KMS-11 (cell line): ENCODE results near the gene CLC.

ENCODE experiments used
- H2AFZ ChIP-seq: fragments of 200-600 bp; sonication (generic); 2 replicates; pipeline ENCODE4 v1.6.1; 2016; ENCODE audit warnings: antibody characterized with exemption, mixed run types, low read depth
- H3K27ac ChIP-seq: fragments of 200-600 bp; sonication (generic); 2 replicates; pipeline ENCODE4 v1.6.1; 2016; ENCODE audit warnings: mild to moderate bottlenecking, mixed run types
- H3K27me3 ChIP-seq: fragments of 200-600 bp; sonication (generic); 2 replicates; pipeline ENCODE4 v1.6.1; 2017; ENCODE audit warnings: mild to moderate bottlenecking, low read depth, mixed run types, moderate library complexity; ENCODE audit not compliant: insufficient read depth
- H3K36me3 ChIP-seq: fragments of 200-600 bp; sonication (generic); 2 replicates; pipeline ENCODE4 v1.6.1; 2017; ENCODE audit warnings: mild to moderate bottlenecking, mixed run types; ENCODE audit not compliant: insufficient read depth
- H3K4me1 ChIP-seq: fragments of 200-600 bp; sonication (generic); 2 replicates; pipeline ENCODE4 v1.6.1; 2016; ENCODE audit warnings: mild to moderate bottlenecking, low read depth, mixed run types; ENCODE audit not compliant: poor library complexity, severe bottlenecking
- H3K4me2 ChIP-seq: fragments of 200-600 bp; sonication (generic); 2 replicates; pipeline ENCODE4 v1.7.0; 2016; ENCODE audit warnings: mild to moderate bottlenecking, mixed run types
- H3K4me3 ChIP-seq: fragments of 200-600 bp; sonication (generic); IDR thresholded peaks from 2 replicates; pipeline ENCODE4 v1.6.1; 2017; ENCODE audit warnings: low read depth, low read length, mixed read lengths; ENCODE audit not compliant: insufficient read depth
- H3K79me2 ChIP-seq: fragments of 200-600 bp; sonication (generic); 2 replicates; pipeline ENCODE4 v1.6.1; 2016; ENCODE audit warnings: low read depth, mixed run types; ENCODE audit not compliant: insufficient read depth
- H3K9ac ChIP-seq: fragments of 200-600 bp; sonication (generic); 2 replicates; pipeline ENCODE4 v1.6.1; 2016; ENCODE audit warnings: mild to moderate bottlenecking, mixed run types
- H4K20me1 ChIP-seq: fragments of 200-600 bp; sonication (generic); 2 replicates; pipeline ENCODE4 v1.6.1; 2016; ENCODE audit warnings: mild to moderate bottlenecking, mixed run types; ENCODE audit not compliant: insufficient read depth
- TF ChIP-seq, protein P1 (sequence below): fragments of 200-600 bp; sonication (generic); conservative IDR thresholded peaks from 2 replicates; pipeline ENCODE4 v1.6.1; 2017; ENCODE audit warnings: low read depth, mild to moderate bottlenecking, antibody characterized with exemption, low read length, moderate library complexity, mixed read lengths

CLC gene

DNA sequence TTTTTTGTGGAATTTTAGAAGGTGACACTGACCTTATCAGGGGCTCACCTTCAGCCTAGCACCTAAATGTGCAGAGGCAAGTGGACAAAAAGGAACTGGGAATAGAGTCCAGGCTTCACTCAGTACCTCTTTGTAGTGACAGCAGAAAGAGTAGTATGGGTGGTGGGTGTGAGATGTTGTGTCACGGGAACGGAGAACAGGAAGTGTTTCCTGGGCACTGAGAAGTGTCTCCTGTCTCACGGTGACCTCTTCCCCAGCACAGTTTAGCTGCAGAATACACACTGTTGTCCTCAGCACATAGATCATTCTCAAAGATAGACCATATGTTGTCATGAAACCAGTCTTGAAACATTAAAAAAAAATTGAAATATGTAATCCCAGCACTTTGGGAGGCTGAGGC lies 51.1 kb downstream of the CLC start:
- H2AFZ ChIP-seq = no peak overlapping the region
- H3K4me2 ChIP-seq = no peak overlapping the region
- no peaks in the 10 kb centered on the region; the same call in 1 of the 2 replicates for H3K36me3 ChIP-seq
- no peaks in the 10 kb centered on the region for H4K20me1 ChIP-seq
- H3K27ac ChIP-seq = no peak overlapping the region
- no peaks in the 10 kb centered on the region for H3K79me2 ChIP-seq
- no peak overlapping the region for H3K4me3 ChIP-seq
- TF ChIP-seq, protein P1, sequence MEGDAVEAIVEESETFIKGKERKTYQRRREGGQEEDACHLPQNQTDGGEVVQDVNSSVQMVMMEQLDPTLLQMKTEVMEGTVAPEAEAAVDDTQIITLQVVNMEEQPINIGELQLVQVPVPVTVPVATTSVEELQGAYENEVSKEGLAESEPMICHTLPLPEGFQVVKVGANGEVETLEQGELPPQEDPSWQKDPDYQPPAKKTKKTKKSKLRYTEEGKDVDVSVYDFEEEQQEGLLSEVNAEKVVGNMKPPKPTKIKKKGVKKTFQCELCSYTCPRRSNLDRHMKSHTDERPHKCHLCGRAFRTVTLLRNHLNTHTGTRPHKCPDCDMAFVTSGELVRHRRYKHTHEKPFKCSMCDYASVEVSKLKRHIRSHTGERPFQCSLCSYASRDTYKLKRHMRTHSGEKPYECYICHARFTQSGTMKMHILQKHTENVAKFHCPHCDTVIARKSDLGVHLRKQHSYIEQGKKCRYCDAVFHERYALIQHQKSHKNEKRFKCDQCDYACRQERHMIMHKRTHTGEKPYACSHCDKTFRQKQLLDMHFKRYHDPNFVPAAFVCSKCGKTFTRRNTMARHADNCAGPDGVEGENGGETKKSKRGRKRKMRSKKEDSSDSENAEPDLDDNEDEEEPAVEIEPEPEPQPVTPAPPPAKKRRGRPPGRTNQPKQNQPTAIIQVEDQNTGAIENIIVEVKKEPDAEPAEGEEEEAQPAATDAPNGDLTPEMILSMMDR = no peak
- H3K4me1 ChIP-seq = peaks cover 14% of the 10 kb centered on the region
- no peak overlapping the region for H3K9ac ChIP-seq
- H3K27me3 ChIP-seq = no peaks in the 10 kb centered on the region

GRCh38 chr19:39684267-39684666 lies 53.6 kb downstream of the CLC start:
- no peaks in the 10 kb centered on the region for H3K27me3 ChIP-seq
- peaks cover 13% of the 10 kb centered on the region; the same call in 1 of the 2 replicates for H3K79me2 ChIP-seq
- H3K4me1 ChIP-seq = peaks cover 31% of the 10 kb centered on the region
- H3K27ac ChIP-seq = no peak overlapping the region
- H3K4me2 ChIP-seq = no peak overlapping the region
- H4K20me1 ChIP-seq = no peaks in the 10 kb centered on the region
- H3K4me3 ChIP-seq = no peak overlapping the region
- TF ChIP-seq, protein P1 = no peak
- H3K36me3 ChIP-seq = no peaks in the 10 kb centered on the region; the same call in 1 of the 2 replicates
- H2AFZ ChIP-seq = no peak overlapping the region
- H3K9ac ChIP-seq = no peak overlapping the region

DNA sequence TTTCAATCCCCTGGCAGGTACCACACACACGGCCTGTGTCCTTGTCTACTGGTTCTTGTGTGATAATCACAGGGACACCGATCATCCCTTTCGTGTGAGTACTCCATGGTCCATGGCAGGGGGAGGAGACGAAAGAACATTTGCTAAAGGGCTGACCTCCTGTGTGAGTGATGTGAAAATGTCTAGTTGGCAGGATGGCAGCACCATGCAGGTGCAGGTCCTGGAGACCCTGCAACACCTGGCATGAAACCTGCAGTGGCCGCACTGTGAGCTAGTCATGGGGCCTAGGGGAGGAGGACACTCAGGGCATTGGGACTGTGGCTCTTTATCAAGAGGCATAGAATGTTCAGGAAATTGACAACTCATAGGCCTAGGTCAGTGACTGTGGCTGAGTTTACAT lies 56.4 kb downstream of the CLC start:
- TF ChIP-seq, protein P1 = no peak
- Histone ChIP-seq H3K4me2 (peak overlapping the region; percentile 81), H2AFZ (no peak overlapping the region), H3K27me3 (no peaks in the 10 kb centered on the region), H4K20me1 (no peaks in the 10 kb centered on the region), H3K79me2 (peaks cover 13% of the 10 kb centered on the region; the same call in 1 of the 2 replicates), H3K4me1 (peaks cover 56% of the 10 kb centered on the region), H3K36me3 (no peaks in the 10 kb centered on the region; the same call in 1 of the 2 replicates), H3K27ac (peak overlapping the region; percentile 68), H3K9ac (no peak overlapping the region; the same call in 1 of the 2 replicates), H3K4me3 (no peak overlapping the region)
